Measurements from ENCODE around the gene CDR2.

CDR2 gene

GRCh38 chr16:22353933-22354541 lies 20.4 kb downstream of the CDR2 start:
- no peaks in the 10 kb centered on the region for H3K9me3 ChIP-seq (ENCODE audit: control insufficient read depth, insufficient read depth, low read depth, low read length)
- ChIA-PET POLR2A (interaction anchor here (0.9 to 2.3 kb wide), 2 partner anchors 21 to 45 kb away, joined by 3 to 9 read pairs; partner anchors contain the start of gene CDR2), CTCF (interaction anchor here (0.7 to 1.1 kb wide), 4 partner anchors 23 to 1410 kb away, joined by 3 to 5 read pairs (median 4); no protein-coding TSS in a partner anchor)
- no peak overlapping the region for H3K4me3 ChIP-seq (ENCODE audit: low read depth, low read length)
- peaks cover 0 to 30% of the 10 kb centered on the region in 2 experiments; a peak in 2 of 3 replicates for H3K36me3 ChIP-seq (ENCODE audit: control insufficient read depth in 2 of 2, insufficient read depth in 1 of 2, low read length in 2 of 2)
- H3K27ac ChIP-seq (ENCODE audit: extremely low read depth, low read depth, low read length), result no peak overlapping the region
- TF ChIP-seq ZFP37 (tag by site-specific recombination; IDR thresholded peaks at IDR 0.05), result no peak
- TF ChIP-seq ZSCAN23 (tag by site-specific recombination; IDR thresholded peaks at IDR 0.05), result no peak
- TF ChIP-seq ZNF214 (tag by site-specific recombination; IDR thresholded peaks at IDR 0.05; ENCODE audit: borderline replicate concordance), result no peak
- TF ChIP-seq ZNF175 (tag by site-specific recombination; IDR thresholded peaks at IDR 0.05), result no peak
- TF ChIP-seq ZBTB20 (tag by site-specific recombination; IDR thresholded peaks at IDR 0.05), result no peak
- no peak for TF ChIP-seq ZFP69B (tag by site-specific recombination; IDR thresholded peaks at IDR 0.05)
- no peak for TF ChIP-seq ZNF596 (tag by site-specific recombination; IDR thresholded peaks at IDR 0.05)
- no peak for TF ChIP-seq ZNF707 (tag by site-specific recombination; IDR thresholded peaks at IDR 0.05)
- TF ChIP-seq BCL11B (tag by site-specific recombination; IDR thresholded peaks at IDR 0.05; ENCODE audit: low read depth), result no peak
- no peak for TF ChIP-seq ZNF585B (tag by site-specific recombination; IDR thresholded peaks at IDR 0.05)
- no peak for TF ChIP-seq ZBTB21 (tag by site-specific recombination; IDR thresholded peaks at IDR 0.05)
- no peak for TF ChIP-seq ZNF169 (tag by site-specific recombination; IDR thresholded peaks at IDR 0.05)
- TF ChIP-seq IKZF3 (tag by site-specific recombination; IDR thresholded peaks at IDR 0.05), result no peak
- TF ChIP-seq ZNF366 (tag by site-specific recombination; conservative IDR thresholded peaks at IDR 0.05), result no peak
- TF ChIP-seq SP2 (tag by site-specific recombination; IDR thresholded peaks at IDR 0.05), result no peak
- H3K4me1 ChIP-seq (ENCODE audit: control insufficient read depth, insufficient read depth, low read length), result peaks cover 8% of the 10 kb centered on the region

GRCh38 chr16:22353191-22353919 lies 21.1 kb downstream of the CDR2 start:
- Histone ChIP-seq H3K36me3 (ENCODE audit: control insufficient read depth in 2 of 2, insufficient read depth in 1 of 2, low read length in 2 of 2) (peaks cover 0 to 36% of the 10 kb centered on the region in 2 experiments), H3K27ac (ENCODE audit: extremely low read depth, low read depth, low read length) (no peak overlapping the region), H3K4me1 (ENCODE audit: control insufficient read depth, insufficient read depth, low read length) (peaks cover 8% of the 10 kb centered on the region), H3K4me3 (ENCODE audit: low read depth, low read length) (no peak overlapping the region), H3K9me3 (ENCODE audit: control insufficient read depth, insufficient read depth, low read depth, low read length) (no peaks in the 10 kb centered on the region)
- ChIA-PET CTCF (interaction anchor here (0.6 to 1.1 kb wide), 5 partner anchors 23 to 1410 kb away, joined by 3 to 5 read pairs (median 3); no protein-coding TSS in a partner anchor), POLR2A (interaction anchor here (0.9 to 2.3 kb wide), 2 partner anchors 22 to 45 kb away, joined by 3 to 9 read pairs; partner anchors contain the start of gene CDR2)
- TF ChIP-seq GLIS1 (tag by site-specific recombination; IDR thresholded peaks at IDR 0.05), result peak; percentile 43; the same call in 1 of the 2 replicates
- TF ChIP-seq ZNF792 (tag by site-specific recombination; IDR thresholded peaks at IDR 0.05), result no peak
- peak; percentile 24; the same call in 1 of the 2 replicates for TF ChIP-seq FEZF1 (tag by site-specific recombination; IDR thresholded peaks at IDR 0.05)
- peak; percentile 62 for TF ChIP-seq SP7 (tag by site-specific recombination; IDR thresholded peaks at IDR 0.05)
- peak; percentile 34; the same call in 1 of the 2 replicates for TF ChIP-seq ZNF366 (tag by site-specific recombination; conservative IDR thresholded peaks at IDR 0.05)
- TF ChIP-seq PRDM6 (tag by site-specific recombination; IDR thresholded peaks at IDR 0.05), result peak; percentile 61; the same call in 1 of the 2 replicates

GRCh38 chr16:22352723-22353122 lies 21.7 kb downstream of the CDR2 start:
- Histone ChIP-seq H3K4me3 (ENCODE audit: low read depth, low read length) (no peak overlapping the region), H3K27ac (ENCODE audit: extremely low read depth, low read depth, low read length) (no peak overlapping the region), H3K9me3 (ENCODE audit: control insufficient read depth, insufficient read depth, low read depth, low read length) (no peaks in the 10 kb centered on the region), H3K4me1 (ENCODE audit: control insufficient read depth, insufficient read depth, low read length) (peaks cover 8% of the 10 kb centered on the region), H3K36me3 (ENCODE audit: control insufficient read depth in 2 of 2, insufficient read depth in 1 of 2, low read length in 2 of 2) (peaks cover 4 to 38% of the 10 kb centered on the region in 2 experiments)
- CTCF ChIA-PET, result interaction anchor here (0.6 kb wide), 1 partner anchor 34 kb away, joined by 3 read pairs; no protein-coding TSS in a partner anchor
- POLR2A ChIA-PET, result no interaction called here
- TF ChIP-seq ZNF404 (tag by site-specific recombination; IDR thresholded peaks at IDR 0.05), result no peak
- no peak for TF ChIP-seq ZNF426 (tag by site-specific recombination; IDR thresholded peaks at IDR 0.05)
- no peak for TF ChIP-seq ZNF792 (tag by site-specific recombination; IDR thresholded peaks at IDR 0.05)
- no peak for TF ChIP-seq TSHZ1 (tag by site-specific recombination; IDR thresholded peaks at IDR 0.05; ENCODE audit: borderline replicate concordance)
- TF ChIP-seq ZNF776 (tag by site-specific recombination; IDR thresholded peaks at IDR 0.05; ENCODE audit: borderline replicate concordance), result no peak
- TF ChIP-seq ZBTB26 (tag by site-specific recombination; optimal IDR thresholded peaks at IDR 0.05), result no peak
